ENCODE data around the gene ALCAM. TPM values are rescaled to one million over a fixed set of nuclear protein-coding genes. Genes with fewer than 3 reads are reported as not detected.

The ALCAM gene
- total RNA-seq, 4 donors from 2014 or later: 23.9 to 45.2 (median 40.5) TPM

GRCh38 chr3:105356396-105356795 lies 10.3 kb upstream of the ALCAM start:
- Histone ChIP-seq H3K9me3 (no peaks in the 10 kb centered on the region), H3K36me3 (no peaks in the 10 kb centered on the region), H3K4me1 (peaks cover 0 to 4% (median 0%) of the 10 kb centered on the region in 4 donors), H3K4me3 (no peak overlapping the region), H3K27me3 (peaks cover 0 to 5% of the 10 kb centered on the region in 2 donors), H3K27ac (peak overlapping the region in 1 of 4 donors; percentile 15)
- 94 to 99% methylated on average over 2 of the region's 2 CpGs for WGBS, 2 donors
- TF ChIP-seq, protein P1, sequence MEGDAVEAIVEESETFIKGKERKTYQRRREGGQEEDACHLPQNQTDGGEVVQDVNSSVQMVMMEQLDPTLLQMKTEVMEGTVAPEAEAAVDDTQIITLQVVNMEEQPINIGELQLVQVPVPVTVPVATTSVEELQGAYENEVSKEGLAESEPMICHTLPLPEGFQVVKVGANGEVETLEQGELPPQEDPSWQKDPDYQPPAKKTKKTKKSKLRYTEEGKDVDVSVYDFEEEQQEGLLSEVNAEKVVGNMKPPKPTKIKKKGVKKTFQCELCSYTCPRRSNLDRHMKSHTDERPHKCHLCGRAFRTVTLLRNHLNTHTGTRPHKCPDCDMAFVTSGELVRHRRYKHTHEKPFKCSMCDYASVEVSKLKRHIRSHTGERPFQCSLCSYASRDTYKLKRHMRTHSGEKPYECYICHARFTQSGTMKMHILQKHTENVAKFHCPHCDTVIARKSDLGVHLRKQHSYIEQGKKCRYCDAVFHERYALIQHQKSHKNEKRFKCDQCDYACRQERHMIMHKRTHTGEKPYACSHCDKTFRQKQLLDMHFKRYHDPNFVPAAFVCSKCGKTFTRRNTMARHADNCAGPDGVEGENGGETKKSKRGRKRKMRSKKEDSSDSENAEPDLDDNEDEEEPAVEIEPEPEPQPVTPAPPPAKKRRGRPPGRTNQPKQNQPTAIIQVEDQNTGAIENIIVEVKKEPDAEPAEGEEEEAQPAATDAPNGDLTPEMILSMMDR (IDR thresholded peaks at IDR 0.05): no peak
- TF ChIP-seq POLR2A (IDR thresholded peaks at IDR 0.05): no peak
- TF ChIP-seq EP300 (IDR thresholded peaks at IDR 0.05): no peak
- DNase-seq (ENCODE audit: low spot score in 2 of 2): no peak

DNA sequence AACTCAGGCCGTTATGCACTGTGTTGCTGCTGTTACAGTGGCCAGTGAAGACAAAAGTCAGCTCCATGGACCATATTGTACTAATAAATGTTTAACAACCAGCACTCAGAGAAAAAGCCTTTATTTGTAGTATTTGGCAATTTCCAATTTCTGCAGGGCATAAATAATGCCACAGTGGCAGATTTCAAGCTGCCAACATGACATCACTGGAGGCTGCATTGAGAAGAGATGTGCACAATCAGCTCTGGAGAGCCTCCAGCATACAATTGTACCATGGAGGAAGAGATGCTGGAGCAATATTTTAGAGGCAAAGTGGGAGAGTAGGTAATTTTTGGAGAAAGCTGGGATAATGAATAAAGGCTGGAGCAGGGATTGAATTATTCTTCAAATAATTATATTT lies 9.7 kb upstream of the ALCAM start:
- no peak for DNase-seq (ENCODE audit: low spot score in 2 of 2)
- Histone ChIP-seq H3K27ac (peak overlapping the region in 1 of 4 donors; percentile 15), H3K9me3 (no peaks in the 10 kb centered on the region), H3K4me1 (peaks cover 0 to 4% (median 0%) of the 10 kb centered on the region in 4 donors), H3K4me3 (no peak overlapping the region), H3K36me3 (no peaks in the 10 kb centered on the region), H3K27me3 (peaks cover 0 to 5% of the 10 kb centered on the region in 2 donors)
- 44 to 57% methylated on average over 1 of the region's 1 CpG for WGBS, 2 donors
- TF ChIP-seq POLR2A (IDR thresholded peaks at IDR 0.05): no peak
- TF ChIP-seq, protein P1 (IDR thresholded peaks at IDR 0.05): no peak
- no peak for TF ChIP-seq EP300 (IDR thresholded peaks at IDR 0.05)

GRCh38 chr3:105359098-105359762 lies 7.5 kb upstream of the ALCAM start:
- Histone ChIP-seq H3K9me3 (no peaks in the 10 kb centered on the region), H3K36me3 (no peaks in the 10 kb centered on the region), H3K4me3 (no peak overlapping the region), H3K4me1 (peaks cover 0 to 4% (median 0%) of the 10 kb centered on the region in 4 donors), H3K27ac (no peak overlapping the region), H3K27me3 (no peaks in the 10 kb centered on the region)
- TF ChIP-seq, protein P1 (IDR thresholded peaks at IDR 0.05): no peak
- TF ChIP-seq POLR2A (IDR thresholded peaks at IDR 0.05) (no peak), EP300 (IDR thresholded peaks at IDR 0.05) (no peak)
- DNase-seq (ENCODE audit: low spot score in 2 of 2): no peak
- 83 to 84% methylated on average over 5 of the region's 5 CpGs for WGBS, 2 donors

GRCh38 chr3:105360003-105360402 lies 6.7 kb upstream of the ALCAM start:
- H3K36me3 ChIP-seq: no peaks in the 10 kb centered on the region
- H3K4me1 ChIP-seq: peaks cover 0 to 5% (median 0%) of the 10 kb centered on the region in 4 donors
- H3K27ac ChIP-seq: no peak overlapping the region
- TF ChIP-seq, protein P1 (IDR thresholded peaks at IDR 0.05): no peak
- TF ChIP-seq POLR2A (IDR thresholded peaks at IDR 0.05): no peak
- no peak for TF ChIP-seq EP300 (IDR thresholded peaks at IDR 0.05)
- H3K27me3 ChIP-seq: no peaks in the 10 kb centered on the region
- H3K9me3 ChIP-seq: no peaks in the 10 kb centered on the region
- WGBS, 2 donors: 94 to 98% methylated on average over 2 of the region's 2 CpGs
- no peak for DNase-seq (ENCODE audit: low spot score in 2 of 2)
- no peak overlapping the region for H3K4me3 ChIP-seq

- no peaks in the 10 kb centered on the region for H3K9me3 ChIP-seq
- H3K36me3 ChIP-seq: no peaks in the 10 kb centered on the region
- H3K27me3 ChIP-seq: no peaks in the 10 kb centered on the region
- TF ChIP-seq, protein P1 (IDR thresholded peaks at IDR 0.05): no peak
- TF ChIP-seq EP300 (IDR thresholded peaks at IDR 0.05): no peak
- no peak overlapping the region for H3K27ac ChIP-seq
- no peak overlapping the region for H3K4me3 ChIP-seq
- no peak for DNase-seq (ENCODE audit: low spot score in 2 of 2)
- peaks cover 0 to 9% (median 2%) of the 10 kb centered on the region in 4 donors for H3K4me1 ChIP-seq
- WGBS, 2 donors: 73 to 78% methylated on average over 1 of the region's 1 CpG
Measured at GRCh38 chr3:105362021-105362665, 4.6 kb upstream of the ALCAM start.
